GM18907 (cell line): ENCODE measurements around the gene COG5.
"Not testable (repeated sequence)": the region's sequence is repeated elsewhere in the genome, so short reads cannot be mapped to it uniquely, and the experiment has no call there.

ENCODE experiments used
- ATAC-seq: cut with Tn5 transposase; IDR thresholded peaks from one replicate; pipeline ENCODE4 v1.9.1; 2021; ENCODE audit warnings: mild to moderate bottlenecking, moderate library complexity; ENCODE audit not compliant: unreplicated experiment

The COG5 gene

DNA sequence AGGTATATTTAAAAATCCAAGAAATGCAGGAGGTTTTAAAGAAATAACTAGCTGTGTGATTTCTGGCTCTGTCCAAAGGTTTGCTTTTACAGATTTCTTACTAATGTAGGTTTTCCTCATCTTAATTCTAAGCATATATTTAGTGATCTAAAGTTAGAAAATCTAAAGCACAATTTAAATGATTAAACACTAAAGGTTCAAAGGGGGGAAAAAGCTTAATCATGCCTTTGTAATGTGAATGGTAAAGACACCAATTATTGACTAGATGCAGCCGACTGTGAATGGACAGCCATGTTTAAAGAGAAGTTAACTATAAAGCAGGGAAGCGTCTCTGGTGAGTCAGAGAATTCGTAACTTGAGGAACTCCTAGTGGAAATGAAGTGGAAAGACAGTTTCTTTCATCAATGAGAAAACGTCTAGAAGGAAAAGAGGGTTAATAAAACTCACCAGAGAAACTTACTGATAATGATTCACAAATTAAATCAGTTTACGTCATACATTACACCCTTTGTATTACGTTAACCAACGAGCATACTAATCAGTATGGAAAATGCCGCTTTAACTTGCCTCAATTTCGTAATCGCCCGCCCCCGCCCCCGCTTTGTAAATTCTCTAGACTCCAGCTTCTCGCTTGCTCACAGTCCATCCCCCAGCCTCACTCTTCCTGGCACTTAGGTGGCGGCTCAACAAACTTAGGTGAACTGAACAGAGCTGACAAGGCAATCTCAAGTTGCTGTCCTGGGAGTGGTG, 396.1 kb downstream of the COG5 start:
- ATAC-seq: no peak

DNA sequence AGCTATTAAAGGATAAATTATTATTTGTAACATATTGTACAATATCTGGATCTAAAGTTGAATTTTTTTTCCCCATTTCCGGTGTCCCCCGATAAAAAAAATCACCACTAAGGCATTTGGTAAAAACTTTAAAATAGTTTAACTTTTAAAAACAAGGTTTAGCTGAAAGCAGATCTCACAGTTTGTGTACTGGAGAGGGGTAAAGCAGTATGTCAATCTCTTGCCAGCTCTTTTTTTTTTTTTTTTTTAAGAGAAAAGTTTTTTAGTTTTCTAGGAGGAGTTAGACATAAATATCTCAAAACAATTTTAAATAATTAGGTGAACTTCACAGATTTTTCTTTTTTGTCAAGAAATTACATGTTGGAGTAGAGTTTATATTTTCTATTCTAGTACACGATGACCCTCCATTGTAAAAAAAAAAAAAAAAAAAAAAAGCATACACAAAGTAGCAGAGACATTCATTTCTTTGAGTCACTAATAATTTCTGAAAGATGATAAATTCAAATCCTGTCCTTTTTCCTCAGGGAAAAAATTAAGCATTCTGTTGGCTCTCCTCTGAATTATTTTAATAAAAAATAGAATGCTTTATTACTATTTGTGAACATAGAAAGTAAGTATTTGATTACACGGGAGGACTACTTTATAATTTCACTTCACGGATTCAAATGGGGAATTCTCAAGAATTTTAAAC, 396.8 kb downstream of the COG5 start:
- ATAC-seq: no peak

DNA sequence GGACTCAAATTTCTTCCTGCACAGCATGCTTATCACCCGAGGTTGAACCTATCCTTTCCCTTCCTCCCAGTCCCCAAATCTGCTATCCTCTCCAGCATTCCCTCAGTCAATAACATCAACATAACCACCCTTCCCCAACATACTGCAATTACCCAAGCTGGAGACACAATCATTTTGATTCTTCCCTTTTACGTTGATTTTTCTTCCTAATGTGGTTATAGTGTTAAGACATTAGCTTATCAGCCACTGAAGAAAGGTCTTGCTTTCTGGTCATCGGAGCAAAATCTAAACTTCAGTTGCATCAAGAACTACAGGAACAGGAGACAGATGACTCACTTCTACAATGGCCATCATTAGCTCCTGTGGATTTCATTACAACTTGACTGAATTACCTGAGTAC, 398.4 kb downstream of the COG5 start:
- no peak for ATAC-seq

DNA sequence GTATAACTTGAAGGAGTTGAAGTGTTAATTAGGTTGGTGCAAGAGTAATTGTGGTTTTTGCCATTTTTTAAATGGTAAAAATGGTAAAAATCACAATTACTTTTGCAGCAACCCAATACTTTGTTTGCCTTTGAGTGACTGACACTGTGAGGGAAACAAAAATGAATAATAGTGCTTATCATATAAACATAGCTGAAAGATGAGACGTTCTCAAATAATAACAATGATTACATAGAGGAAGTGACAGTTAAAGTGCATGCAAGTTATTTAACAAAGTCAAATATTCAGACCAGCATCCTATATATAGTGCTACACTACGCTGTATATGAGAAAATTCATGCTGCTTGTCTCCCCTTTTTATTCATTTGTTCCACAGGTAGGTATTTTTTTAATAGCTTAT, 399.6 kb downstream of the COG5 start:
- ATAC-seq: no peak

DNA sequence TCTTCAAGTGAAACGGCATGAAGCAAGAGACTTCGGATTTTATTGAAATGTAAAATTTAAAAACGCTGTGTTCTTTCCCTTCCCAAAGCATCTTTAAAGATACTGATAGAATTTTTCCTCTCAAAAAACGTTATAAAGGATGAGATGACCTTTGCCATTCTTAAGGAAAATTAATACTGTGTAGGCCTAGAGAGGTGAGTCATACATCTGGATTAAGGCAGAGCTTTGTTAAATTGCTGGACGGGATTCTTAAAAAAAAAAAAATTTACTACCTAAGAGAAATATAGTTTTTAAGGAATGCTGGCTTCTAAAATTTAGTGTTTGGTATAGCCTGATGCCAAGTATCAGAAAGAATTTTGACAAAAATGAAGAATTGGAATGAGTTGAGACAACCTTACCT, 401.2 kb downstream of the COG5 start:
- no peak for ATAC-seq

DNA sequence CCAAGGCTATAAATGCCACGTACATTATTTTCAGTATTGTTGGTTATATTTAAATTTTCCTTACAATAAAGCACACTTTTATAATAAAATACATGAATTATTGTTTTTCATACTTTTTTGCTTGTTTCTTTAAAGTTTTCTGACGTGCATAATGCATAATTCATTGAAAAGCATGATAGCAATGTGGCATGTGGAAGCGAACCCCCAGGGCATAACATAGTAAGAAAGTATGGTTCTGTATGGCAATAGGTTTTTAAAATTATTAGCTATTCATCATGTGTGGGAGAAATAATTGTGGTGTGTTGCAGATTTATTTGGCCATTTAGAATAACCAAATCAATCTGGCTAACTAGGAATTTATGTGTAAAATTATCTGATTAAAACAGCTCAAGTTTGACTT, 402.3 kb downstream of the COG5 start:
- no peak for ATAC-seq

DNA sequence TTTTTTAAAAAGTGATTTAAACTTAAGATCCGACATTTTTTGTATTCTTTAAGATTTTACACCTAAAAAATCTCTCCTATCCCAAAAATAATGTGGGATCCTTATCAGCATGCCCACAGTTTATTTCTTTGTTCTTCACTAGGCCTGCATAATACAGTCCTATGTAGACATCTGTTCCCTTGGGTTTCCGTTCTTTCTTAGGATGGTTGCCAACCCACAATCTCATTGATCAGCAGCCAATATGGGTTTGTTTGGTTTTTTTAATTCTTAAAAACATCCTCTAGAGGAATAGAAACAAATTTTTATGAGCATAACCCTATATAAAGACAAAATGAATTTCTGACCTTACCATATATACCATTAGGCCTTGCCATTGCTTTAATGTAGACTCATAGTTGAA, 403.3 kb downstream of the COG5 start:
- no peak for ATAC-seq

DNA sequence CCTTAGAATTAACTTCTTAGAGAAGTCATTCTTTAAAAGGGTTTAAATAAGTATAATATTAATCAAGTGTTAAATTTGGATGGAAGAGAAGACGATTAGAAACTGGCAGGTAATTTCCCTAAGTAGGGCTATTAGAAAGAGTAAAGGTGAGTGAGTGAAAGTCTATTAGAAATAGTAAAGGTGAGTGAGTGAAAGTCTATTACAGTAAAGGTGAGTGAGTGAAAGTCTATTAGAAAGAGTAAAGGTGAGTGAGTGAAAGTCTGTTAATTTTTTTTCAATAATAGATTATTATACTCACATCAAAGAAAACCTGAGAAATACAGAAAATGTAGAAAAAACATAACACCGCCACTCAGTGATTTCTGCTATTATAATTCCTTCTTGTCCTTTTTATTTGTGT, 405.7 kb downstream of the COG5 start:
- no peak for ATAC-seq

DNA sequence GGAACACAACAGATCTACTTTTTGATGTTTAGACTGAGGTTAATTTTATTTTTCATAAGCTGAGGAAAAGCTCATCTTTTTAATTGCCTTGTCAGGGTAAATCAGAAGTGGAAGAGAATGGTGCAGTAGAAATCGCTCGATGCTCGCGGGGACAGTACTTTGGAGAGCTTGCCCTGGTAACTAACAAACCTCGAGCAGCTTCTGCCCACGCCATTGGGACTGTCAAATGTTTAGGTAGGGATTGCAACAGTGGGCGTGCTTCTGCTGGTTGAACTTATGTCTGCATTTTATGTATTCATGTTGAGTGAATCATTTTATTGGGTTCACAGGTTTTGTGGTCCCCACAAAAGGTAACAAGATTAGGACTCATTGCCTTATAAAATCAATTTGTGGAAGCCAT, 406.6 kb downstream of the COG5 start:
- no peak for ATAC-seq

DNA sequence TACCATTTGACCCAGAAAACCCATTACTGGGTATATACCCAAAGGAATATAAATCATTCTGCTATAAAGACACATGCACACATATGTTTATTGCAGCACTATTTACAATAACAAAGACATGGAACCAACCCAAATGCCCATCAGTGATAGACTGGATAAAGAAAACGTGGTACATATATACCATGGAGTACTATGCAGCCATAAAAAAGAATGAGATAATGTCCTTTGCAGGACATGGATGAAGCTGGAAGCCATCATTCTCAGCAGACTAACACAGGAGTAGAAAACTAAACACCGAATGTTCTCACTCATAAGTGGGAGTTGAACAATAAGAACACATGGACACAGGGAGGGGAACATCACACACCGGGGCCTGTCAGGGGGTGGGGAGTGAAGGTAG, 408.0 kb downstream of the COG5 start:
- ATAC-seq: not testable (repeated sequence)

DNA sequence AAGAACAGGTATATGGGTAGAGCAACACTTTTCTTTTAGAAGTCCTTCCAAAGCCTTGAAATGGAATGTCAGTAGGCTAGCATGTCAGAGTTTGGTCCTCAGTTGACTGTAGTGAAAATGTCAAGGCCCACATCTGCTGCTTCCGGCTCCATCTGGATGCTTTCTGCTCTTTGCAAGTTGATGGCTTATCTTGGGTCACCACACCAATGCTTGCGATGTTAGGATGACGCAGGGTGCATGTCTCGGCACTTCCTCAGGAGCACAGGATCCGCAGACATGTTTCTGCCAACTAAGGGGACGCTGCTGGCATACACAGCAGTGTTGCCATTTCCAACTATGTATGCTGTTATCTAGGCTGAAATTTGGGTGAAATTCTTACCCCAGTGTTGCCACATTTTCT, 408.9 kb downstream of the COG5 start:
- no peak for ATAC-seq

DNA sequence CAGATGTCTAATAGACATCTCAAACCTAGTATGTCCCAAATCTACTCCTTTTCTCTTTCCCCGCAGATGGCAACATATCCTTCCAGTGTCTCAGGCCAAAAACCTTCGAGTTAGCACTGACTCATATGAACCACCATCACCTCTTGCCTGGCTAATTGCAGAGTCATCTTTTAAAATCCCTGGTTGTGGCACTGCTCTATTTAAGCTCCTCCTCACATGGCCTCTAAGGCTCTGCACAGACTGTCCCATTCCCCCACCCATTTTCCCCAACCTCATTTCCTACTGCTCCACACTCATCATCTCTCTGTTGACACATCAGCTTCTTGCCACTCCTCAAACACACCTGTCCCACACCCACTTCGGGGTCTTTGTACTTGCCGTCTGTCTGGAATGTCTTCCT, 411.7 kb downstream of the COG5 start:
- no peak for ATAC-seq
